Left lung (tissue), 10 donors: ENCODE data around the gene LRRC23. TPM values are rescaled to one million over a fixed set of nuclear protein-coding genes. Genes with fewer than 3 reads are reported as not detected.
A peak's percentile ranks its signal among the peaks of the same experiment; 100 is the strongest.

Experiments used
- ATAC-seq: fragments of 200-7000 bp; cut with Tn5 transposase; one replicate; pipeline ENCODE4 v1.9.1; 2020; ENCODE audit warnings: moderate library complexity
- DNase-seq, 4 donors: peaks; one replicate each; pipeline ENCODE4 v3.0.0-alpha.2; 2013 to 2020
- H3K27ac ChIP-seq, 2 donors: fragments of 200-600 bp; sonication (generic) in 1 of 2; one replicate each; pipeline versions ENCODE4 v1.5.0 to v1.8.0; 2020 to 2021
- H3K27me3 ChIP-seq, 2 donors: fragments of 200-600 bp; sonication (generic) in 1 of 2; one replicate each; pipeline versions ENCODE4 v1.5.0 to v1.8.0; 2020 to 2021
- H3K36me3 ChIP-seq, 2 donors: fragments of 200-600 bp; sonication (generic) in 1 of 2; one replicate each; pipeline versions ENCODE4 v1.5.0 to v1.8.0; 2020 to 2021
- H3K4me1 ChIP-seq, 2 donors: fragments of 200-600 bp; one replicate each; pipeline ENCODE4 v1.8.0; 2021
- H3K4me3 ChIP-seq, 2 donors: fragments of 200-600 bp; sonication (generic) in 1 of 2; one replicate each; pipeline versions ENCODE4 v1.5.0 to v1.8.0; 2020 to 2021; ENCODE audit warnings: mild to moderate bottlenecking in 1 of 2
- H3K9me3 ChIP-seq, 2 donors: fragments of 200-600 bp; sonication (generic) in 1 of 2; one replicate each; pipeline versions ENCODE4 v1.5.0 to v1.8.0; 2020 to 2021
- intact Hi-C, 2 donors: fragments of 100-400 bp; cut with DNase I; formaldehyde crosslinking; loops; one replicate each; pipeline versions ENCODE4 v1.11.2 to v1.14.2; 2022
- polyA plus RNA-seq, 6 donors: library from polyadenylated mRNA; unstranded; fragments of 120-200 nt; gene quantifications; one replicate each; pipeline ENCODE4 v1.2.1, GENCODE V29; 2013; ENCODE audit not compliant: insufficient read length in 6 of 6
- total RNA-seq, 2 donors: library from RNA; stranded (reverse); fragmentation: NEBNext Ultra II Directional; extraction: Animal tissue kit (Norgen Biotek cat#: 25700); gene quantifications; one replicate each; pipeline ENCODE4 v1.2.1, GENCODE V29; 2021
- TF ChIP-seq, protein P1 (sequence below), 2 donors: fragments of 200-600 bp; sonication (generic) in 1 of 2; IDR thresholded peaks; one replicate each; pipeline versions ENCODE4 v1.5.0 to v1.8.0; 2021; ENCODE audit warnings: antibody characterized with exemption in 2 of 2
- donor health status: DM: no; HTN: yes; CAD: no.
- donor health status: DM: no; HTN: no; CAD: no.

The LRRC23 gene
- total and polyA plus RNA-seq, 8 donors = 11.0 to 36.8 (median 22.1) TPM

DNA sequence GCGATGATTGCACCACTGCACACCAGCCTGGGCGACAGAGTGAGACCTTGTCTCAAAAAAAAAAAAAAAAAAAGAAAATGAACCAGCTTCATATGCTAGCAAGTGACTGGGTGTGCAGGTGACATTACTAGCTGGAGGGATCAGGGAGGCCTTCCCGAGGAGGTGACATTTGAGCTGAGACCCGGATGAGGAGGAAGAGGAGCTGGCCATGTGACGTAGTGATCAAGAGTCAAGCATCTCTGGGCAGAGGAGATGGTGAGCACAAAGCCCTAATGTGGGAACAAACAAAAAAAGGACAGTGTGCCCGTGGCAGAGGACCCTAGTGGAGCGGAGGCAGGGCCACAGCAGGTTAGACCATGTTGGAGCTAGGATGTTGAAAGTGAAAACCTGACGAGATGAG, 43.0 kb downstream of the LRRC23 start:
- peaks cover 0 to 10% of the 10 kb centered on the region in 2 donors for H3K36me3 ChIP-seq
- intact Hi-C loops = no loop called here
- peaks cover 12 to 77% of the 10 kb centered on the region in 2 donors for H3K4me1 ChIP-seq
- H3K9me3 ChIP-seq = no peaks in the 10 kb centered on the region
- H3K27ac ChIP-seq = no peak overlapping the region
- H3K27me3 ChIP-seq = no peaks in the 10 kb centered on the region
- no peak overlapping the region for H3K4me3 ChIP-seq
- ATAC-seq (no peak), DNase-seq (peak in 1 of 4 donors; percentile 24)
- TF ChIP-seq, protein P1, sequence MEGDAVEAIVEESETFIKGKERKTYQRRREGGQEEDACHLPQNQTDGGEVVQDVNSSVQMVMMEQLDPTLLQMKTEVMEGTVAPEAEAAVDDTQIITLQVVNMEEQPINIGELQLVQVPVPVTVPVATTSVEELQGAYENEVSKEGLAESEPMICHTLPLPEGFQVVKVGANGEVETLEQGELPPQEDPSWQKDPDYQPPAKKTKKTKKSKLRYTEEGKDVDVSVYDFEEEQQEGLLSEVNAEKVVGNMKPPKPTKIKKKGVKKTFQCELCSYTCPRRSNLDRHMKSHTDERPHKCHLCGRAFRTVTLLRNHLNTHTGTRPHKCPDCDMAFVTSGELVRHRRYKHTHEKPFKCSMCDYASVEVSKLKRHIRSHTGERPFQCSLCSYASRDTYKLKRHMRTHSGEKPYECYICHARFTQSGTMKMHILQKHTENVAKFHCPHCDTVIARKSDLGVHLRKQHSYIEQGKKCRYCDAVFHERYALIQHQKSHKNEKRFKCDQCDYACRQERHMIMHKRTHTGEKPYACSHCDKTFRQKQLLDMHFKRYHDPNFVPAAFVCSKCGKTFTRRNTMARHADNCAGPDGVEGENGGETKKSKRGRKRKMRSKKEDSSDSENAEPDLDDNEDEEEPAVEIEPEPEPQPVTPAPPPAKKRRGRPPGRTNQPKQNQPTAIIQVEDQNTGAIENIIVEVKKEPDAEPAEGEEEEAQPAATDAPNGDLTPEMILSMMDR (IDR thresholded peaks at IDR 0.05) = no peak

DNA sequence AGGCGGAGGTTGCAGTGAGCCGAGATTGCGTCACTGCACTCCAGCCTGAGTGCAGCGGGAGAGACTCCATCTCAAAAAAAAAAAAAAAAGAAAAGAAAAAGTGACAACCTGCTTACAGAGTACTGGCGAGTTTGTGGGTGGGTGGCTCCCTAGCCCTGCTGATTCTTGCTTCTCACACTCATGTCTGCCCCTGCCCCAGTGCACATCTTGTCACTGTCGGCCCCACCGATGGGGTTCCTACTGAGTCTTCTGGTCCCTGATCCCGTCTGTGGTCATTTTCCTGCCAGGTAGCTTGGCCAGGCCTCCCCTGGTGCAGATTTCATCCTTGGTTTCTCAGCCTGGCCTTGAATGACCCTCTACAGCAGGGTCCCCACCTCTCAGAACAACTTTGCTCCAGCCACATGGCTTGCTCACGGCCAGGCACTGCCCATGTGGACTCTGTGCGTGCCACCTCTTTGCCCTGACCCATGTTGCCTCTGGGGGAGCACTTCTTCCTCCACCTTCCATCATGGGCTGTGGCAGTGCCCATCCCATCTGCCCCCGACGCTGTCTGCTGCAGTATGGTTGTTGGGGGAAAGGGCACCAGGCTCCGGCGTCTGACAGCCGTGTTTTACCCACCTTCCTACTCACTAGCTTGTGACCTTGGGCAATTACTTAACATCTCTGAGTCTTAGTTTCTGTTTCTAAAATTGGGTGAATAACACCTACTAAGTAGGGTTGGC, 44.4 kb downstream of the LRRC23 start:
- Histone ChIP-seq H3K36me3 (peaks cover 0 to 10% of the 10 kb centered on the region in 2 donors), H3K27ac (peak overlapping the region in 1 of 2 donors; percentile 65), H3K9me3 (no peaks in the 10 kb centered on the region), H3K4me1 (peaks cover 12 to 71% of the 10 kb centered on the region in 2 donors), H3K4me3 (no peak overlapping the region), H3K27me3 (no peaks in the 10 kb centered on the region)
- TF ChIP-seq, protein P1 (IDR thresholded peaks at IDR 0.05) = no peak
- ATAC-seq (no peak), DNase-seq (peak in 2 of 4 donors; percentile 48 to 70)
- intact Hi-C loops = no loop called here

DNA sequence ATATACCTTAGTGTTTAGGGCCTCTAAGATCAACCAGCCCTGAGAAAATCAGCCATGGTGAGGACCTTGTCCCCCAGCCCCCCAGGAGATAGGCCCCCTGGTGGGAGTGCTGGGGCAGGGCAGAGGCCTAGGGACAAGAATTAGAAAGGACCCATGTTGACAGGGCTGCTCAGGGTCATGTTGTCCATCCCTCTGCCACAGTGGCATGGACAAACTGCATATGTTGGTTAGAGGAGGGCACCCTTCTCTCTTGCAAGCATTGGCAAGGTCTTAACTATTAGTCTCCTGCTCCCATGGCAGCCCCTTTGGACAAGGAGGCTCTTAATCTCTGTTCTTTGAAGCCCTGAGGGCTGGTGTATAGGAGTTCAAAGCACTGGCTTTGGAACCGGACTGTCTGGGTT, 45.8 kb downstream of the LRRC23 start:
- intact Hi-C loops = loop anchor here in 1 of 2 donors (10.0 kb wide), 1 partner anchor 164 kb away; no protein-coding TSS in a partner anchor
- TF ChIP-seq, protein P1 (IDR thresholded peaks at IDR 0.05) = no peak
- peak overlapping the region in 1 of 2 donors; percentile 93 for H3K27ac ChIP-seq
- H3K4me1 ChIP-seq = peaks cover 9 to 71% of the 10 kb centered on the region in 2 donors
- no peaks in the 10 kb centered on the region for H3K9me3 ChIP-seq
- H3K4me3 ChIP-seq = peak overlapping the region in 1 of 2 donors; percentile 69
- ATAC-seq = no peak
- H3K36me3 ChIP-seq = peaks cover 0 to 22% of the 10 kb centered on the region in 2 donors
- no peaks in the 10 kb centered on the region for H3K27me3 ChIP-seq
- DNase-seq = peak in 1 of 4 donors; percentile 19

DNA sequence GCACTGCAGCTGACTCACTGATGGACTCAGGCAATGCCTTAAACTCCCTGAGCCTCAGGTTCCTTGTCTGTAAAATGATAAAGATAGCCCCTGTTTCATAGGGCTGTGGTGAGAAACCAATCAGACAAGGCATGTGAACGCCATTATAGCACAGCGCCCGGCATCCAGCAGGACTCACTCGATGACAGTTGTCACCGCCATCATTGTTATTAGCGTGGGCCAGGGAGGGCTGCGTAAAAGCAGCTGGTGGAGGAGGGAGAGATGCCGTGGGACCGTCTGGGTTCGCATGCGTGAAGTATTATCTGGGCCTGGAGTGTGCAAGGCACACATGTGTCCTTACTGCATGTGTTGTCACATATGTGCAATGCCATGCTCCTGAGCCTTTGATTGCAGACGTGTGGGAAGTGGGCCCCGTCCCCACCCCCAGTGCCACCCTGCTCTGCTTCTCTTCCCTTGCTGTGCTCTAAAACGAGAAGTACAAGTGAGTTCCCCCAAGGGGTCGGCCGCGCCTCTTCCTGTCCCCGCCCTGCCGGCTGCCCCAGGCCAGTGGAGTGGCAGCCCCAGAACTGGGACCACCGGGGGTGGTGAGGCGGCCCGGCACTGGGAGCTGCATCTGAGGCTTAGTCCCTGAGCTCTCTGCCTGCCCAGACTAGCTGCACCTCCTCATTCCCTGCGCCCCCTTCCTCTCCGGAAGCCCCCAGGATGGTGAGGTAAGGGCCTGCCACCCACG, 46.4 kb downstream of the LRRC23 start, which contains the start of gene PTPN6:
Gene PTPN6 (plus strand): TSS at position 546 of the 730 bp plus-strand sequence. CDS start 157 bp downstream, at position 703.
- Histone ChIP-seq H3K4me3 (peak within 1 kb of the TSS; percentile 23 to 69), H3K27ac (peak within 1 kb of the TSS; percentile 82 to 93), H3K36me3 (peaks cover 0 to 24% of the 10 kb centered on the region in 2 donors), H3K9me3 (no peaks in the 10 kb centered on the region), H3K27me3 (no peaks in the 10 kb centered on the region), H3K4me1 (peaks cover 5 to 71% of the 10 kb centered on the region in 2 donors)
- TF ChIP-seq, protein P1 (IDR thresholded peaks at IDR 0.05) = no peak
- ATAC-seq = peak; percentile 13
- peak in 2 of 4 donors; percentile 88 to 96 for DNase-seq
- intact Hi-C loops = loop anchor here in 1 of 2 donors (10.0 kb wide), 1 partner anchor 164 kb away; no protein-coding TSS in a partner anchor
